K562 (cell line): ENCODE results near the gene SLC7A9.

ENCODE experiments used
- BRF1 ChIP-seq: IDR thresholded peaks from 3 replicates; pipeline ENCODE4 v1.6.1; 2011; ENCODE audit warnings: borderline replicate concordance, mild to moderate bottlenecking; ENCODE audit not compliant: insufficient read length; ENCODE audit errors: extremely low read depth
- ZNF551 ChIP-seq: fragments of 250-450 bp; sonication (Bioruptor Pico); IDR thresholded peaks from 2 replicates; pipeline ENCODE4 v1.5.0; 2021; ENCODE audit warnings: mild to moderate bottlenecking, moderate library complexity
- TF ChIP-seq, protein P1 (sequence below), 3 experiments: IDR thresholded peaks in 2 of 3; conservative IDR thresholded peaks in 1 of 3; 2 replicates each; pipeline ENCODE4 v1.5.1; 2011 to 2012; ENCODE audit warnings: low read length in 3 of 3, mild to moderate bottlenecking in 3 of 3, control low read depth in 2 of 3, improper control_type of control experiment in 1 of 3, inconsistent platforms in 1 of 3, low read depth in 1 of 3, mixed read lengths in 1 of 3, moderate library complexity in 1 of 3; ENCODE audit not compliant: insufficient read depth in 2 of 3

DNA sequence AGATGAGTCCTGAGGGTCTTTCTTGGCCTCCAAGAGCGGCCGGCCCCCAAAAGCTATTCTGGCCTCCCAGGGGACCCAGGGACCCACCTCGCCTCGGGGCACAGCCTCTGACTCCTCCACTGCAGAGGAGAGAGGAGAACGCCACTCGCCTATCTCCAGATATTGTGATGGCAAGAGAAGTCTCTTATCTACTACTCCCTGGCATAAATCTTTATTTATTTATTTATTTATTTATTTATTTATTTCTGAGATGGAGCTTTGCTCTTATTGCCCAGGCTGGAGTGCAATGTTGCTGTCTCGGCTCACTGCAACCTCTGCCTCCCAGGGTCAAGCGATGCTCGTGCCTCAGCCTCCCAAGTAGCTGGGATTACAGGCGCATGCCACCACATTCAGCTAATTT lies 11.0 kb downstream of the SLC7A9 start:
- TF ChIP-seq ZNF551 (CRISPR knock-in tag) (no peak), BRF1 (no peak)
- TF ChIP-seq, protein P1, sequence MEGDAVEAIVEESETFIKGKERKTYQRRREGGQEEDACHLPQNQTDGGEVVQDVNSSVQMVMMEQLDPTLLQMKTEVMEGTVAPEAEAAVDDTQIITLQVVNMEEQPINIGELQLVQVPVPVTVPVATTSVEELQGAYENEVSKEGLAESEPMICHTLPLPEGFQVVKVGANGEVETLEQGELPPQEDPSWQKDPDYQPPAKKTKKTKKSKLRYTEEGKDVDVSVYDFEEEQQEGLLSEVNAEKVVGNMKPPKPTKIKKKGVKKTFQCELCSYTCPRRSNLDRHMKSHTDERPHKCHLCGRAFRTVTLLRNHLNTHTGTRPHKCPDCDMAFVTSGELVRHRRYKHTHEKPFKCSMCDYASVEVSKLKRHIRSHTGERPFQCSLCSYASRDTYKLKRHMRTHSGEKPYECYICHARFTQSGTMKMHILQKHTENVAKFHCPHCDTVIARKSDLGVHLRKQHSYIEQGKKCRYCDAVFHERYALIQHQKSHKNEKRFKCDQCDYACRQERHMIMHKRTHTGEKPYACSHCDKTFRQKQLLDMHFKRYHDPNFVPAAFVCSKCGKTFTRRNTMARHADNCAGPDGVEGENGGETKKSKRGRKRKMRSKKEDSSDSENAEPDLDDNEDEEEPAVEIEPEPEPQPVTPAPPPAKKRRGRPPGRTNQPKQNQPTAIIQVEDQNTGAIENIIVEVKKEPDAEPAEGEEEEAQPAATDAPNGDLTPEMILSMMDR (IDR thresholded peaks at IDR 0.05 in 2 of 3, conservative IDR thresholded peaks at IDR 0.05 in 1 of 3; ENCODE audit: insufficient read depth in 2 of 3, low read depth in 1 of 3, low read length in 3 of 3): no peak
